Lung (tissue), 12 donors: Measurements from ENCODE around the gene BIN2. TPM values are rescaled to one million over a fixed set of nuclear protein-coding genes. Genes with fewer than 3 reads are reported as not detected.
"Not testable (repeated sequence)": the region's sequence is repeated elsewhere in the genome, so short reads cannot be mapped to it uniquely, and the experiment has no call there.

Source experiments
- ATAC-seq: fragments of 200-7000 bp; cut with Tn5 transposase; one replicate; pipeline ENCODE4 v1.9.1; 2020; ENCODE audit warnings: moderate number of reproducible peaks; ENCODE audit not compliant: insufficient read depth, low FRiP score
- DNase-seq, 3 donors: peaks; one replicate each; pipeline ENCODE4 v3.0.0-alpha.2; 2013 to 2017
- H3K27ac ChIP-seq, 2 donors: one replicate each; pipeline ENCODE4 v1.5.1; 2013; ENCODE audit warnings: mild to moderate bottlenecking in 2 of 2, moderate library complexity in 2 of 2, control low read depth in 1 of 2, inconsistent platforms in 1 of 2, low read depth in 1 of 2, low read length in 1 of 2
- H3K27me3 ChIP-seq, 3 donors: one replicate each; pipeline ENCODE4 v1.5.1; 2013; ENCODE audit warnings: low read length in 2 of 3; ENCODE audit not compliant: control insufficient read depth in 3 of 3, insufficient read depth in 3 of 3
- H3K36me3 ChIP-seq, 4 donors: one replicate each; pipeline ENCODE4 v1.5.1; 2013; ENCODE audit warnings: low read length in 4 of 4, mild to moderate bottlenecking in 1 of 4, moderate library complexity in 1 of 4; ENCODE audit not compliant: control insufficient read depth in 4 of 4, insufficient read depth in 4 of 4
- H3K4me1 ChIP-seq, 5 donors: one replicate each; pipeline ENCODE4 v1.5.1; 2013; ENCODE audit warnings: low read length in 5 of 5, mild to moderate bottlenecking in 2 of 5, moderate library complexity in 1 of 5; ENCODE audit not compliant: control insufficient read depth in 5 of 5, insufficient read depth in 5 of 5
- H3K4me3 ChIP-seq: one replicate; pipeline ENCODE4 v1.5.1; 2013; ENCODE audit warnings: mild to moderate bottlenecking, control low read depth, moderate library complexity
- H3K9ac ChIP-seq, 2 donors: one replicate each; pipeline ENCODE4 v1.5.1; 2013; ENCODE audit warnings: low read length in 2 of 2, control low read depth in 1 of 2; ENCODE audit not compliant: insufficient read depth in 1 of 2
- H3K9me3 ChIP-seq, 4 donors: one replicate each; pipeline ENCODE4 v1.5.1; 2013; ENCODE audit warnings: low read length in 3 of 4, mild to moderate bottlenecking in 1 of 4, moderate library complexity in 1 of 4; ENCODE audit not compliant: control insufficient read depth in 4 of 4, insufficient read depth in 3 of 4
- WGBS, 2 donors: extraction: QIAGEN DNeasy Blood & Tissue Kit; methylation state at CpG; one replicate each; pipeline ENCODE4 v1.1.7; 2013; 5-methylcytosine and 5-hydroxymethylcytosine counted together
- polyA plus RNA-seq, 2 donors: library from polyadenylated mRNA; stranded (reverse); fragments of 200-250 nt; gene quantifications; one replicate each; pipeline ENCODE4 v1.2.1, GENCODE V29; 2013
- total RNA-seq, 2 donors: library from RNA; depleted of rRNA in 1 of 2; stranded (reverse); fragments of >200 nt in 1 of 2; gene quantifications; one replicate each; pipeline ENCODE4 v1.2.1, GENCODE V29; 2014 to 2021
- TF ChIP-seq, protein P1 (sequence below): IDR thresholded peaks from 2 replicates; pipeline ENCODE4 v1.5.1; 2012; ENCODE audit warnings: mild to moderate bottlenecking; ENCODE audit errors: control extremely low read depth, extremely low read depth
- donor health status: control.
- donor health status: control.
- donor health status: Bipolar disorder and iron deficiency.
- donor health status: healthy.
- donor health status: DM: yes; HTN: yes; CAD: no.

Gene BIN2
- total and polyA plus RNA-seq, 4 donors: 12.0 to 54.5 (median 18.1) TPM

- H3K4me1 ChIP-seq: peaks cover 0 to 6% (median 0%) of the 10 kb centered on the region in 5 donors
- no peaks in the 10 kb centered on the region for H3K9me3 ChIP-seq
- no peak overlapping the region for H3K27ac ChIP-seq
- ATAC-seq (no peak), DNase-seq (no peak)
- TF ChIP-seq, protein P1, sequence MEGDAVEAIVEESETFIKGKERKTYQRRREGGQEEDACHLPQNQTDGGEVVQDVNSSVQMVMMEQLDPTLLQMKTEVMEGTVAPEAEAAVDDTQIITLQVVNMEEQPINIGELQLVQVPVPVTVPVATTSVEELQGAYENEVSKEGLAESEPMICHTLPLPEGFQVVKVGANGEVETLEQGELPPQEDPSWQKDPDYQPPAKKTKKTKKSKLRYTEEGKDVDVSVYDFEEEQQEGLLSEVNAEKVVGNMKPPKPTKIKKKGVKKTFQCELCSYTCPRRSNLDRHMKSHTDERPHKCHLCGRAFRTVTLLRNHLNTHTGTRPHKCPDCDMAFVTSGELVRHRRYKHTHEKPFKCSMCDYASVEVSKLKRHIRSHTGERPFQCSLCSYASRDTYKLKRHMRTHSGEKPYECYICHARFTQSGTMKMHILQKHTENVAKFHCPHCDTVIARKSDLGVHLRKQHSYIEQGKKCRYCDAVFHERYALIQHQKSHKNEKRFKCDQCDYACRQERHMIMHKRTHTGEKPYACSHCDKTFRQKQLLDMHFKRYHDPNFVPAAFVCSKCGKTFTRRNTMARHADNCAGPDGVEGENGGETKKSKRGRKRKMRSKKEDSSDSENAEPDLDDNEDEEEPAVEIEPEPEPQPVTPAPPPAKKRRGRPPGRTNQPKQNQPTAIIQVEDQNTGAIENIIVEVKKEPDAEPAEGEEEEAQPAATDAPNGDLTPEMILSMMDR: no peak
- H3K36me3 ChIP-seq: peaks cover 0 to 3% (median 0%) of the 10 kb centered on the region in 4 donors
- no peak overlapping the region for H3K4me3 ChIP-seq
- H3K27me3 ChIP-seq: no peaks in the 10 kb centered on the region
- H3K9ac ChIP-seq: no peak overlapping the region
These were observed 59.0 kb downstream of the BIN2 start for GRCh38 chr12:51265024-51265423.

DNA sequence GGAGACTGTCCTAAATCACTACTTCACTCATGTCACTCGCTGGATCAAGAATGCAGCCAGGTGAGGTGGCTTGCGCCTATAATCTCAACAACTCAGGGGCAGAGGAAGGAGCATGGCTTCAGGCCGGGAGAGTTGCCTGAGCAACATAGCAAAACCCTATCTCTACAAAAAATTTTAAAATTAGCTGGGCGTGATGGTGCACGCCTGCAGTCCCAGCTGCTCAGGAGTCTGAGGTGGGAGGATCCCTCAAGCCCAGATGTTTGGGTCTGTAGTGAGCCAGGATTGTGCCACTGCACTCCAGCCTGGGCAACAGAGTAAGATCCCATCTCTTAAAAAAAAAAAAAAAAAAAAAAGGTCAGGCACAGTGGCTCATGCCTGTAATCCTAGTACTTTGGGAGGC, 59.7 kb downstream of the BIN2 start:
- no peaks in the 10 kb centered on the region for H3K9me3 ChIP-seq
- peaks cover 0 to 2% (median 0%) of the 10 kb centered on the region in 5 donors for H3K4me1 ChIP-seq
- H3K36me3 ChIP-seq: peaks cover 0 to 3% (median 0%) of the 10 kb centered on the region in 4 donors
- no peak for DNase-seq
- H3K9ac ChIP-seq: no peak overlapping the region
- 95 to 96% methylated on average over 5 of the region's 5 CpGs for WGBS, 2 donors
- no peak for ATAC-seq
- H3K27ac ChIP-seq: no peak overlapping the region
- no peaks in the 10 kb centered on the region for H3K27me3 ChIP-seq
- TF ChIP-seq, protein P1: no peak
- H3K4me3 ChIP-seq: no peak overlapping the region

- peaks cover 0 to 2% (median 0%) of the 10 kb centered on the region in 5 donors for H3K4me1 ChIP-seq
- TF ChIP-seq, protein P1: no peak
- H3K9ac ChIP-seq: no peak overlapping the region
- H3K4me3 ChIP-seq: no peak overlapping the region
- H3K27ac ChIP-seq: no peak overlapping the region
- peaks cover 0 to 3% (median 0%) of the 10 kb centered on the region in 4 donors for H3K36me3 ChIP-seq
- 96 to 98% methylated on average over 3 of the region's 3 CpGs for WGBS, 2 donors
- ATAC-seq: no peak
- no peaks in the 10 kb centered on the region for H3K9me3 ChIP-seq
- no peaks in the 10 kb centered on the region for H3K27me3 ChIP-seq
- no peak for DNase-seq
These were observed 60.6 kb downstream of the BIN2 start for GRCh38 chr12:51263341-51263740.

- Histone ChIP-seq H3K9me3 (no peaks in the 10 kb centered on the region), H3K27ac (no peak overlapping the region), H3K27me3 (no peaks in the 10 kb centered on the region), H3K4me3 (no peak overlapping the region), H3K4me1 (peaks cover 0 to 2% (median 0%) of the 10 kb centered on the region in 5 donors), H3K9ac (no peak overlapping the region), H3K36me3 (peaks cover 0 to 3% (median 0%) of the 10 kb centered on the region in 4 donors)
- ATAC-seq (no peak), DNase-seq (peak in 1 of 3 donors; percentile 21)
- TF ChIP-seq, protein P1: no peak
- 45 to 60% methylated on average over 7 of the region's 7 CpGs for WGBS, 2 donors
These were observed 61.2 kb downstream of the BIN2 start for GRCh38 chr12:51262758-51263177.

GRCh38 chr12:51259600-51259999, 64.4 kb downstream of the BIN2 start:
- H3K9me3 ChIP-seq, H3K27ac ChIP-seq, H3K4me1 ChIP-seq, H3K9ac ChIP-seq, H3K4me3 ChIP-seq, H3K27me3 ChIP-seq, ATAC-seq, DNase-seq, H3K36me3 ChIP-seq: not testable (repeated sequence)
- WGBS, 2 donors: 93 to 97% methylated on average over 1 of the region's 1 CpG
